GM21360 (cell line): ENCODE data around the gene TRAF4.
"Not testable (repeated sequence)": the region's sequence is repeated elsewhere in the genome, so short reads cannot be mapped to it uniquely, and the experiment has no call there.

ENCODE experiments used
- ATAC-seq: cut with Tn5 transposase; IDR thresholded peaks from one replicate; pipeline ENCODE4 v1.9.1; 2021; ENCODE audit warnings: mild to moderate bottlenecking, moderate library complexity; ENCODE audit not compliant: unreplicated experiment

The TRAF4 gene

DNA sequence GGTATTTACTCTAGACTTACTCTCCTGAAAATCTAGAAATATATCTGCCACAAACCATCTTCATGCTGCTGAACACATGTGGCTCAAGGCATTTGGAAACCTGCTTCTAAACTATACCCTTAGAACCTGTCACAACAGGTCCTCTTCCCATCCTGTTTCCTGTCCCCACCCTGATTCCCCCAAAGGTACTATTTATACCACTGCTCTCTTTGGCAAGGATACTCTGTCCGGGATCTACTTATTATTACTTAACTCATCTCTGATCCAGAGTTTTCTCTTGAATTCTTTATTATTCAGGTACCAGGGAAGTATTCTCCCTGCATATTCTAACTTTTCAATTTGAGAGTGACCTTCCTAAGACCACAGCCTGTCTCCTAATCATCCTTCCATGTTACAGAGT, 33.4 kb downstream of the TRAF4 start:
- ATAC-seq: no peak

DNA sequence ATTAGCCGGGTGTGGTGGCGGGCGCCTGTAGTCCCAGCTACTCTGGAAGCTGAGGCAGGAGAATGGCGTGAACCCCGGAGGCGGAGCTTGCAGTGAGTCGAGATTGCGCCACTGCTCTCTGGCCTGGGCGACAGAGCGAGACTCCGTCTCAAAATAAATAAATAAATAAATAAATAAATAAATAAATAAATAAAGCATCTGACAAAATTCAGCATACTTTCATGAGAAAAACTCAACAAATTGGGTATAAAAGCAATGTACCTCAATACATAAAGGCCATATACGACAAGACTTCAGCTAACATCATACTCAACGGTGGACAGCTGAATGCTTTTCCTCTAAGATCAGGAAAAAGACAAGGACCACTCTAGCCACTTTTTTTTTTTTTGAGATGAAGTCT, 35.8 kb downstream of the TRAF4 start:
- not testable (repeated sequence) for ATAC-seq

DNA sequence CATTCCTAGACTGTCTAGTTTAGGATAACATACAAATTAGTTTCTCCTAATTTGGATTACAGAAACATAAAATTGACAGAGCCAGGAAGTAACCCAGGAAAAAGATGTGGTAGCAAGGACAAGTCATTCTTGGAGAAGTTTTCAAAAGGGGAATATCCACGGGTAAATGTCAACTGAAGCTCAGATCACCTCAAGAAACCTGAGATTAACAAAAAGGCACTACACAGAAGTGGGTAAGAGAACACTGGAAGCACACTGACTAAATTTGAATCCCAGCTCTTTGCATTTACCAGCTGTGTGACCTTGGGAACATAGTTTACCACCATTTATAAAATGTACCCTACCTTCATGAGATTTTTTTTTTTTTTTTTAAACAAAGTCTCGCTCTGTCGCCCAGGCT, 39.4 kb downstream of the TRAF4 start:
- ATAC-seq: no peak

DNA sequence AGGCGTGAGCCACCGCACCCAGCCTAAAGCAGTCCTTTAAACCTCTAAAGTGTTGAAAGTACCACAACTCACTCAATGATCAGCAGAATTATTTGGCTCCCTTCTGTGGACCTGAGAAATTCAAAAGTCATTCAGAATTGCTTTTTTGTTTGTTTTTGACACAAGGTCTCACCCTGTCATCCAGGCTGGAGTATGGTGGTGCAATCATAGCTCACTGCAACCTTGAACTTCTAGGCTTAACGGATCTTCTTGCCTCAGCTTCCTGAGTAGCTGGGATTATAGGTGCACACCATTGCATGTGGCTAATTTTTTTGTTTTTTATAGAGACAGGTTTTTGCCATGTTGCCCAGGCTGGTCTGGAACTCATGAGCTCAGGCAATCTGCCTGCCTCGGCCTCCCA, 44.3 kb downstream of the TRAF4 start:
- ATAC-seq: no peak

DNA sequence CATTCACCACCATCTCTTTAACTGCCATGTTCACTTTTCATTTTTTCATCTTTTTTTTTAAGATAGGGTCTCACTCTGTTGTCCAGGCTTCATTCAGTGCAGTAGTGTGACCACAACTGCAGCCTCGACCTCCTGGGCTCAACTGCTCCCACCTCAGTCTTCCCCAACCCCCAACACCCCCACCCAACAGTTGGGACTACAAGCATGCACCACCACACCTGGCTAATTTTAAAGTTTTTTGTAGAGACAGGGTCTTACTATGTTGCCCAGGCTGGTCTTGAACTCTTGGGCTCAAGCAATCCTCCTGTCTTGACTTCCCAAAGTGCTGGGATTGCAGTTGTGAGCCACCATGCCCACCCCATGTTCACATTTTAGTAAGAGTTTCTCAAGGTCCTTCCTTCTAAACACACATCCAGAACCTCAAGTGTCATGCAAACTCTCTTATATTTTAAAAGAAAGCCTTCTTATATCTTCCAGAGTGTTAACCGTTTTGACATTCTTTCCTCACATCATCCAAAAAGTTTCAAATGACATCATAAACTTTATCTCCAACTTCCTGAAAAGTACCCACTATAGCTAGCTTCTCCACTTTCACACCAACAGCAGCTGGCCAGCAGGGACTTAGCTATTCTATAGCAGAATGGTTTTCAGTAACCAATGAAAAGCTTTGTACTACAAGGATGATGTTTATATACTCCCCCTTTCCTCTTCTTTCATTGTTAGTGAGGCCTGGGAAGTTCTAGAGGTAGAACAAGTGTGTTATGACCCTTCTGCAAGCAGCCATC, 49.3 kb downstream of the TRAF4 start:
- no peak for ATAC-seq

DNA sequence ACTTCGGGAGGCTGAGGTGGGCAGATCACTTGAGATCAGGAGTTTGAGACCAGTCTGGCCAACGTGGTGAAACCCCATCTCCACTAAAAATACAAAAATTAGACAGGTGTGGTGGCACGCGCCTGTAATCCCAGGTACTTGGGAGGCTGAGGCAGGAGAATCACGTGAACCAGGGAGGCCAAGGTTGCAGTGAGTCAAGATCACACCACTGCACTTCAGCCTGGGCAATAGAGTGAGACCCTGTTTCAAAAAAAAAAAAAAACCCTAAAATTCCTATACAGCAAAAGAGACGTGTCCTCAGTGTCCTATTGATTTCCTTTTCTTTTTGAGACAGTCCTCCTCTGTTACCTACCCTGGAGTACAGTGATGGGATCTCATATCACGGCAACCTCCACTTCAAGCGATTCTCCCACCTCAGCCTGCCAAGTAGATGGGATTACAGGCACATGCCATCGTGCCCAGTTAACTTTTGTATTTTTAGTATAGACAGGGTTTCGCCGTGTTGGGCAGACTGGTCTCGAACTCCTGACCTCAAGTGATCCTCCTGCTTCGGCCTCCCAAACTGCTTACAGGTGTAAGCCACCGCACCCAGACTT, 51.1 kb downstream of the TRAF4 start:
- not testable (repeated sequence) for ATAC-seq

DNA sequence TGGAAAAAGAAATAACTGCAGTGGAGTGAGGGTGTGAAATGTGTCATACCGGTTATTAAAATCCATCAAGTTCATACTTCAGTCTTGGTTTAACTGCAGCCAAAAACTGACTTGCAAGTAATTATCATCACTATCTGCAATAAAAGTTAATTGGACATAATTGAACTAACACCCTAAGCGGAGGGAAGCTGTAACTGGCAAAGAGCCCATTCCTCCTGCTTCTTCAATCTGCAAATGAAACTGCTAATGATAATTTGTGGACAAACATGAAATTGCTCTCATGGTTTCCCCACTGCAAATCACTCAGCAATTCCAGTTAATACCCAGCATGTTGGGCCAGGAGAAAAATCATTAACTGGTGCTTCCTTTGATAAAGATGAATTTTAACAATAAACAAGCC, 52.3 kb downstream of the TRAF4 start:
- no peak for ATAC-seq
